Parathyroid adenoma (tissue), 2 donors: Measurements from ENCODE around the gene CYP46A1.

Experiments
- H2AFZ ChIP-seq: fragments of 300-600 bp; sonication (generic); one replicate; pipeline ENCODE4 v1.7.0; 2017; ENCODE audit warnings: antibody characterized with exemption, mild to moderate bottlenecking
- H3K27ac ChIP-seq: fragments of 300-600 bp; sonication (generic); one replicate; pipeline ENCODE4 v1.7.0; 2017
- H3K27me3 ChIP-seq: fragments of 300-600 bp; sonication (generic); one replicate; pipeline ENCODE4 v1.7.0; 2017; ENCODE audit warnings: low read length; ENCODE audit not compliant: control insufficient read depth, insufficient read depth
- H3K36me3 ChIP-seq: fragments of 300-600 bp; sonication (generic); one replicate; pipeline ENCODE4 v1.7.0; 2017; ENCODE audit warnings: low read length; ENCODE audit not compliant: control insufficient read depth, insufficient read depth
- H3K4me1 ChIP-seq: fragments of 300-600 bp; sonication (generic); one replicate; pipeline ENCODE4 v1.7.0; 2017; ENCODE audit warnings: control low read depth
- H3K4me2 ChIP-seq: fragments of 300-600 bp; sonication (generic); one replicate; pipeline ENCODE4 v1.7.0; 2017; ENCODE audit warnings: low read length
- H3K4me3 ChIP-seq: fragments of 300-600 bp; sonication (generic); one replicate; pipeline ENCODE4 v1.7.0; 2017; ENCODE audit warnings: low read depth, low read length
- H3K79me2 ChIP-seq: fragments of 300-600 bp; sonication (generic); one replicate; pipeline ENCODE4 v1.7.0; 2017; ENCODE audit warnings: control low read depth
- H3K9ac ChIP-seq: fragments of 300-600 bp; sonication (generic); one replicate; pipeline ENCODE4 v1.7.0; 2017; ENCODE audit warnings: mild to moderate bottlenecking
- H3K9me3 ChIP-seq: fragments of 300-600 bp; sonication (generic); one replicate; pipeline ENCODE4 v1.7.0; 2017; ENCODE audit warnings: low read length; ENCODE audit not compliant: control insufficient read depth
- TF ChIP-seq, protein P1 (sequence below): fragments of 300-600 bp; sonication (generic); IDR thresholded peaks from one replicate; pipeline ENCODE4 v1.7.0; 2017; ENCODE audit warnings: antibody characterized with exemption, mild to moderate bottlenecking
- donor health status: primary hyperparathyroidism.

The CYP46A1 gene

DNA sequence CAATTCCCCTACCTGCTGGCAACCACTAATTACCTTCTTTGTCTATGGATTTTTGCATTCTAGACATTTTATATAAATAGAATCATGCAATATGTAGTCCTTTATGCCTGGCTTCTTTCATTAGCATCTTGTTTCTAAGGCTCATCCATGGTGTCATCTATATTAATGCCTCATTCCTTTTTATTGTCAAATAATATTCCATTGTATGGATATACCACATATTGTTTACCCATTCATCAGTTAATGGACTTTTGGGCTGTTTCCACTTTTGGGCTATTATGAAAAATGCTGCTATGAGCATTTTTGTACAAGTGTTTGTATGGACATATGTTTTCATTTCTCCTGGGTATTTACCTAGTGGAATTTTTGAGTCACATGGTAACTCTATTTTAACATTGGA lies 18.0 kb downstream of the CYP46A1 start:
- Histone ChIP-seq H3K36me3 (no peaks in the 10 kb centered on the region), H3K79me2 (no peaks in the 10 kb centered on the region), H2AFZ (no peak overlapping the region), H3K4me1 (no peaks in the 10 kb centered on the region), H3K9me3 (no peaks in the 10 kb centered on the region), H3K27ac (no peak overlapping the region), H3K4me3 (no peak overlapping the region), H3K4me2 (no peak overlapping the region), H3K27me3 (no peaks in the 10 kb centered on the region), H3K9ac (no peak overlapping the region)
- TF ChIP-seq, protein P1, sequence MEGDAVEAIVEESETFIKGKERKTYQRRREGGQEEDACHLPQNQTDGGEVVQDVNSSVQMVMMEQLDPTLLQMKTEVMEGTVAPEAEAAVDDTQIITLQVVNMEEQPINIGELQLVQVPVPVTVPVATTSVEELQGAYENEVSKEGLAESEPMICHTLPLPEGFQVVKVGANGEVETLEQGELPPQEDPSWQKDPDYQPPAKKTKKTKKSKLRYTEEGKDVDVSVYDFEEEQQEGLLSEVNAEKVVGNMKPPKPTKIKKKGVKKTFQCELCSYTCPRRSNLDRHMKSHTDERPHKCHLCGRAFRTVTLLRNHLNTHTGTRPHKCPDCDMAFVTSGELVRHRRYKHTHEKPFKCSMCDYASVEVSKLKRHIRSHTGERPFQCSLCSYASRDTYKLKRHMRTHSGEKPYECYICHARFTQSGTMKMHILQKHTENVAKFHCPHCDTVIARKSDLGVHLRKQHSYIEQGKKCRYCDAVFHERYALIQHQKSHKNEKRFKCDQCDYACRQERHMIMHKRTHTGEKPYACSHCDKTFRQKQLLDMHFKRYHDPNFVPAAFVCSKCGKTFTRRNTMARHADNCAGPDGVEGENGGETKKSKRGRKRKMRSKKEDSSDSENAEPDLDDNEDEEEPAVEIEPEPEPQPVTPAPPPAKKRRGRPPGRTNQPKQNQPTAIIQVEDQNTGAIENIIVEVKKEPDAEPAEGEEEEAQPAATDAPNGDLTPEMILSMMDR = no peak

DNA sequence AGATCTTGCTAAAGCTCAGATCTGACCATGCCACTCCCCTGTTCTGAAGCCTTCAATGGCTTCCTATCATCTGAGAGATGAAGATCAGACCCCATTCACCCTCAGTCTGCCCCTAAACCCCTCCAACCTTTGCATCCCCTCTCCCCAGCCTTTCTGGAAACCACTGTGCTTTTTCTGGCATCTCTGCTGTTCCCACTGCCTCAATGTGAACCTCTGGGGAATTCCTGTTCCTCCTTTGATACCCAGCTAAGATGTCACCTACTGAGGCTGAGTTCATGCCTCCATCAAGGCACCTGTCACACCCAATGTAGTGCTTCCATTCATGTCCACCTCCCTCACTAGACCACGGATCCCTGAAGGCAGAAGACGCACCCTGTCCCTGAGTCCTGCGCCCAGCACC lies 19.3 kb downstream of the CYP46A1 start:
- no peak overlapping the region for H3K27ac ChIP-seq
- no peaks in the 10 kb centered on the region for H3K9me3 ChIP-seq
- no peak overlapping the region for H2AFZ ChIP-seq
- H3K27me3 ChIP-seq = no peaks in the 10 kb centered on the region
- TF ChIP-seq, protein P1 = no peak
- H3K36me3 ChIP-seq = no peaks in the 10 kb centered on the region
- H3K79me2 ChIP-seq = no peaks in the 10 kb centered on the region
- no peak overlapping the region for H3K9ac ChIP-seq
- no peaks in the 10 kb centered on the region for H3K4me1 ChIP-seq
- H3K4me2 ChIP-seq = no peak overlapping the region
- H3K4me3 ChIP-seq = no peak overlapping the region

DNA sequence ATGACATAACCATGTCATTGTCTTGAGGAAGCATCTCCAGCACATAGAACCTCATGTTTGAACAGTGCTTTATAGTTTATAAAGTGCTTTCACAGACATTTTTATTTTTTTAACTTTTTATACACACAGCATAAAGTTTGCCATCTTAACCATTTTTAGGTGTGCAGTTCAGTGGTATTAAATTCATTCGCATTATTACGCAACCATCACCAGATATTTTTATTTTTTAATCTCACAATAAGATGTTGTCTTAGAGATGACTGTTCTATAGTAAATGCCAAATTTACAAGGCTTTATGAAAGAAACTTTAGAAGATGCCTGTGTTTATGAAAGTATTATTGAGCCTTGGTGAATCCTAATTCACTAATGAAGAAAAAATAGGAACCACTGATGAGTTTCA lies 19.9 kb downstream of the CYP46A1 start:
- H3K4me3 ChIP-seq = no peak overlapping the region
- no peaks in the 10 kb centered on the region for H3K27me3 ChIP-seq
- H3K36me3 ChIP-seq = no peaks in the 10 kb centered on the region
- no peak overlapping the region for H3K27ac ChIP-seq
- no peak overlapping the region for H3K4me2 ChIP-seq
- H3K9ac ChIP-seq = no peak overlapping the region
- no peak overlapping the region for H2AFZ ChIP-seq
- no peaks in the 10 kb centered on the region for H3K79me2 ChIP-seq
- TF ChIP-seq, protein P1 = no peak
- H3K4me1 ChIP-seq = no peaks in the 10 kb centered on the region
- H3K9me3 ChIP-seq = no peaks in the 10 kb centered on the region

DNA sequence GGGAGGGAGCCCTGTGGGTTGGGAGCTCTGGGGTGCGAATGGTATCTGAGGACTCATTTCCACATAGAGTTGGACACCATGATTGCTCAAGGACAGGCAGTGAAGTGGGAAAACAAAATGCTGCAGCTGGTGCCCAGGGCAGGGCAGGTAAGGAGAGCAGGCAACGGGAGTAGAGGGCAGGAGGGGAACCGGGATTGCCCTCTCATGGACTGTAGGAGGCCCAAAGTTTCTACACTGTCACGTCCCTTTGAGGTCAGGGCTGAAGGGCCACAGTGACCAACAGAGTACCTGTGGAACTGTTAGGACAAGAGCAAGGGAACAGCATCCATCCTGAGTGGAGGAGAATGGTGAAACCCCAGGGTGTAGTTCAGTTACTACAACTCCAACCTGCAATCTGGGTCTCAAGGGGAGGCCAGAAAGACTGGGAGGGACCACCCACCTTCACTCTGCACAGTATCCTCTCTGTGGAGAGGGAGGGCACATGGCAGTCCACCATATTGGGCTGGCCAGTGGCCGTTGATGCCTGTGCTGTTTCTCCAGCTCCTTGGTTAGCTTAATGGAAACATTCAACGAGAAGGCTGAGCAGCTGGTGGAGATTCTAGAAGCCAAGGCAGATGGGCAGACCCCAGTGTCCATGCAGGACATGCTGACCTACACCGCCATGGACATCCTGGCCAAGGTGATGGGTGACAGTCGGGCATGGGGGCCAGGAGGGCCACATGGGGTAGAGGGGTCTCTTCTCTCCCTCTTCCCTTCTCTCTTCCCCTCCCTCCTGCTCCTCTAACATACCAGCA lies 22.2 kb downstream of the CYP46A1 start:
- Histone ChIP-seq H3K27me3 (no peaks in the 10 kb centered on the region), H3K27ac (no peak overlapping the region), H3K9ac (no peak overlapping the region), H3K9me3 (no peaks in the 10 kb centered on the region), H2AFZ (no peak overlapping the region), H3K79me2 (no peaks in the 10 kb centered on the region), H3K4me3 (no peak overlapping the region), H3K4me2 (no peak overlapping the region), H3K36me3 (no peaks in the 10 kb centered on the region), H3K4me1 (no peaks in the 10 kb centered on the region)
- TF ChIP-seq, protein P1 = no peak

DNA sequence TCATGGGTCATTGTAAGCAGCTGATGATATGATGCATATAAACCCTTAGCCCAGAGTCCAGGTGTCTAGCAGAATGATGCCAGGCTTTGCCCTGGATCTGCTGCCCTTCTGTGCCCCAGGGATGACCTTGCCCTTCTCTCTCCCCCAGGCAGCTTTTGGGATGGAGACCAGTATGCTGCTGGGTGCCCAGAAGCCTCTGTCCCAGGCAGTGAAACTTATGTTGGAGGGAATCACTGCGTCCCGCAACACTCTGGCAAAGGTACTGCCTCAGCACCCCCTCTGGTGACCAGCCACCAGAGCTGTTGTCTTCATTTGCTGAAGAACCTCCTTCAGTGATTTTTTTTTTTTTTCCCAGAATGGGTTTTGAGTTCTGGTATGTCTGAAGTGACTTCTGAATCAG lies 23.3 kb downstream of the CYP46A1 start:
- H3K4me2 ChIP-seq = no peak overlapping the region
- no peak overlapping the region for H3K4me3 ChIP-seq
- no peak overlapping the region for H3K27ac ChIP-seq
- no peaks in the 10 kb centered on the region for H3K4me1 ChIP-seq
- TF ChIP-seq, protein P1 = no peak
- no peaks in the 10 kb centered on the region for H3K27me3 ChIP-seq
- H3K9me3 ChIP-seq = no peaks in the 10 kb centered on the region
- no peaks in the 10 kb centered on the region for H3K36me3 ChIP-seq
- H3K9ac ChIP-seq = no peak overlapping the region
- no peaks in the 10 kb centered on the region for H3K79me2 ChIP-seq
- no peak overlapping the region for H2AFZ ChIP-seq
